Kidney (tissue), 14 donors: ENCODE results near the gene RBM15B. TPM values are rescaled to one million over a fixed set of nuclear protein-coding genes. Genes with fewer than 3 reads are reported as not detected.
A peak's percentile ranks its signal among the peaks of the same experiment; 100 is the strongest.

ENCODE experiments used
- DNase-seq, 5 donors: peaks; one replicate each; pipeline ENCODE4 v3.0.0-alpha.2; 2013 to 2020
- FAIRE-seq: peaks from 2 replicates; lab custom pipeline; 2012; peaks lifted over from hg19 to GRCh38; lab: Jason Lieb, UNC
- H3K27ac ChIP-seq, 2 donors: one replicate each; pipeline ENCODE4 v1.7.0; 2013; ENCODE audit warnings: low read depth in 2 of 2, low read length in 2 of 2, inconsistent platforms in 1 of 2
- H3K27me3 ChIP-seq: one replicate; pipeline ENCODE4 v1.7.1; 2013; ENCODE audit warnings: low read length, inconsistent platforms; ENCODE audit not compliant: control insufficient read depth, insufficient read depth
- H3K36me3 ChIP-seq, 3 donors: one replicate each; pipeline versions ENCODE4 v1.7.0 to v1.7.1; 2013; ENCODE audit warnings: low read length in 3 of 3, control low read depth in 1 of 3, inconsistent platforms in 1 of 3; ENCODE audit not compliant: insufficient read depth in 3 of 3, control insufficient read depth in 2 of 3
- H3K4me1 ChIP-seq, 3 donors: one replicate each; pipeline versions ENCODE4 v1.7.0 to v1.7.1; 2013; ENCODE audit warnings: low read length in 3 of 3, inconsistent platforms in 1 of 3, low read depth in 1 of 3; ENCODE audit not compliant: control insufficient read depth in 2 of 3, insufficient read depth in 2 of 3
- H3K4me3 ChIP-seq, 3 donors: one replicate each; pipeline versions ENCODE4 v1.7.0 to v1.8.1; 2013; ENCODE audit warnings: low read length in 3 of 3, control low read depth in 1 of 3, inconsistent platforms in 1 of 3
- H3K9ac ChIP-seq, 3 donors: one replicate each; pipeline versions ENCODE4 v1.7.0 to v1.7.1; 2013; ENCODE audit warnings: low read length in 3 of 3, control low read depth in 1 of 3, inconsistent platforms in 1 of 3
- H3K9me3 ChIP-seq, 3 donors: one replicate each; pipeline versions ENCODE4 v1.7.0 to v1.7.1; 2013; ENCODE audit warnings: low read length in 3 of 3, control low read depth in 1 of 3, inconsistent platforms in 1 of 3; ENCODE audit not compliant: control insufficient read depth in 2 of 3, insufficient read depth in 1 of 3
- intact Hi-C: fragments of 100-400 bp; cut with DNase I; formaldehyde crosslinking; loops from one replicate; pipeline ENCODE4 v1.11.1; 2022
- polyA plus RNA-seq: library from polyadenylated mRNA; stranded (reverse); fragments of 350-450 nt; fragmentation: Illumina TruSeq; extraction: RNeasy Lipid Tissue Mini Kit (QIAGEN cat#74804); gene quantifications from one replicate; pipeline ENCODE4 v1.2.3, GENCODE V29; 2014; ENCODE audit warnings: low read depth, low replicate concordance; ENCODE audit not compliant: insufficient read depth
- total RNA-seq: library from RNA; stranded (reverse); fragmentation: NEBNext Ultra II Directional; extraction: Animal tissue kit (Norgen Biotek cat#: 25700); gene quantifications from one replicate; pipeline ENCODE4 v1.2.1, GENCODE V29; 2021
- TF ChIP-seq, protein P1 (sequence below): IDR thresholded peaks from 3 replicates; pipeline ENCODE4 v1.5.1; 2012; ENCODE audit warnings: mild to moderate bottlenecking, moderate library complexity, borderline replicate concordance; ENCODE audit not compliant: insufficient read depth; ENCODE audit errors: extremely low read depth
- donor health status: control.
- donor health status: control.
- donor health status: control.
- donor health status: control.
- donor health status: control.
- donor health status: DM: yes; HTN: yes; CAD: no.
- donor health status: Normal renal cell carcinoma (clear cell type).

Gene RBM15B
- total and polyA plus RNA-seq, 2 donors from 2014 or later = 9.8 to 28.0 TPM

DNA sequence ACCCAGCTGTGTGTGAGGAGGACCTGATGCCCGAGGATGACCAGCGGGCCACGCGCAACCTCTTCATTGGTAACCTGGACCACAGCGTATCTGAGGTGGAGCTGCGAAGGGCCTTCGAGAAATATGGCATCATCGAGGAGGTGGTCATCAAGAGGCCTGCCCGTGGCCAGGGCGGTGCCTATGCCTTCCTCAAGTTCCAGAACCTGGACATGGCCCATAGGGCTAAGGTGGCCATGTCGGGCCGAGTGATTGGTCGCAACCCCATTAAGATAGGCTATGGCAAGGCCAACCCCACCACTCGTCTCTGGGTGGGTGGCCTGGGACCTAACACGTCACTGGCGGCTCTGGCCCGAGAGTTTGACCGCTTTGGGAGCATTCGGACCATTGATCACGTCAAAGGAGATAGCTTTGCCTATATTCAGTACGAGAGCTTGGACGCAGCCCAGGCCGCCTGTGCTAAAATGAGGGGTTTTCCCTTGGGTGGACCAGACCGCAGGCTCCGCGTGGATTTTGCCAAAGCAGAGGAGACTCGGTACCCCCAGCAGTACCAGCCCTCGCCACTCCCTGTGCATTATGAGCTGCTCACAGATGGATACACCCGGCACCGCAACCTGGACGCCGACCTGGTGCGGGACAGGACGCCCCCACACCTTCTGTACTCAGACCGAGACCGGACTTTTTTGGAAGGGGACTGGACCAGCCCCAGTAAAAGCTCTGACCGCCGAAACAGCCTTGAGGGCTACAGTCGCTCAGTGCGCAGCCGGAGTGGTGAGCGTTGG lies 1.5 kb downstream of the RBM15B start:
- peak overlapping the region in 1 of 2 donors; percentile 67 for H3K27ac ChIP-seq
- intact Hi-C loops = no loop called here
- H3K27me3 ChIP-seq = no peaks in the 10 kb centered on the region
- FAIRE-seq (no peak), DNase-seq (peak in 2 of 5 donors; percentile 64 to 78)
- H3K4me3 ChIP-seq = peak overlapping the region; percentile 5 to 64 (median 44)
- TF ChIP-seq, protein P1, sequence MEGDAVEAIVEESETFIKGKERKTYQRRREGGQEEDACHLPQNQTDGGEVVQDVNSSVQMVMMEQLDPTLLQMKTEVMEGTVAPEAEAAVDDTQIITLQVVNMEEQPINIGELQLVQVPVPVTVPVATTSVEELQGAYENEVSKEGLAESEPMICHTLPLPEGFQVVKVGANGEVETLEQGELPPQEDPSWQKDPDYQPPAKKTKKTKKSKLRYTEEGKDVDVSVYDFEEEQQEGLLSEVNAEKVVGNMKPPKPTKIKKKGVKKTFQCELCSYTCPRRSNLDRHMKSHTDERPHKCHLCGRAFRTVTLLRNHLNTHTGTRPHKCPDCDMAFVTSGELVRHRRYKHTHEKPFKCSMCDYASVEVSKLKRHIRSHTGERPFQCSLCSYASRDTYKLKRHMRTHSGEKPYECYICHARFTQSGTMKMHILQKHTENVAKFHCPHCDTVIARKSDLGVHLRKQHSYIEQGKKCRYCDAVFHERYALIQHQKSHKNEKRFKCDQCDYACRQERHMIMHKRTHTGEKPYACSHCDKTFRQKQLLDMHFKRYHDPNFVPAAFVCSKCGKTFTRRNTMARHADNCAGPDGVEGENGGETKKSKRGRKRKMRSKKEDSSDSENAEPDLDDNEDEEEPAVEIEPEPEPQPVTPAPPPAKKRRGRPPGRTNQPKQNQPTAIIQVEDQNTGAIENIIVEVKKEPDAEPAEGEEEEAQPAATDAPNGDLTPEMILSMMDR = no peak
- peaks cover 0 to 30% (median 15%) of the 10 kb centered on the region in 3 donors for H3K4me1 ChIP-seq
- no peak overlapping the region for H3K9ac ChIP-seq
- no peaks in the 10 kb centered on the region for H3K9me3 ChIP-seq
- peaks cover 7 to 37% (median 20%) of the 10 kb centered on the region in 3 donors for H3K36me3 ChIP-seq

DNA sequence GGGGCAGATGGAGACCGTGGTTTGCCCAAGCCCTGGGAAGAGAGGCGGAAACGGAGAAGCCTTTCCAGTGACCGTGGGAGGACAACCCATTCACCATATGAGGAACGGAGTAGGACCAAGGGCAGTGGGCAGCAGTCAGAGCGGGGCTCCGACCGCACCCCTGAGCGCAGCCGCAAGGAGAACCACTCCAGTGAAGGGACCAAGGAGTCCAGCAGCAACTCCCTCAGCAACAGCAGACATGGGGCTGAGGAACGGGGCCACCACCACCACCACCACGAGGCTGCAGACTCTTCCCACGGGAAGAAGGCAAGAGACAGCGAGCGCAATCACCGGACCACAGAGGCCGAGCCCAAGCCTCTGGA lies 2.0 kb downstream of the RBM15B start:
- Histone ChIP-seq H3K27ac (no peak overlapping the region), H3K4me3 (no peak overlapping the region), H3K36me3 (peaks cover 7 to 35% (median 16%) of the 10 kb centered on the region in 3 donors), H3K9ac (no peak overlapping the region), H3K9me3 (no peaks in the 10 kb centered on the region), H3K27me3 (no peaks in the 10 kb centered on the region), H3K4me1 (peaks cover 0 to 26% (median 15%) of the 10 kb centered on the region in 3 donors)
- FAIRE-seq (no peak), DNase-seq (no peak)
- TF ChIP-seq, protein P1 = no peak
- intact Hi-C loops = no loop called here

DNA sequence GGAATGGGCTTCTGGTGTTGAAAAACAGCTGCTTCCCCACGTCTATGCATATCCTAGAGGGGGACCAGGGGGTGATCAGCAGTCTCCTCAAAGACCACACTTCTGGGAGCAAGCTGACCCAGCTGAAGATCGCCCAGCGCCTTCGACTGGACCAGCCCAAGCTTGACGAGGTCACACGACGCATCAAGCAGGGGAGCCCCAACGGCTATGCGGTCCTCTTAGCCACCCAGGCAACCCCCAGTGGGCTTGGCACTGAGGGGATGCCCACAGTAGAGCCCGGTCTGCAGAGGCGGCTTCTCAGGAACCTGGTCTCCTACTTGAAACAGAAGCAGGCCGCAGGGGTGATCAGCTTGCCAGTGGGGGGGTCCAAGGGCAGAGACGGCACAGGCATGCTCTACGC lies 2.5 kb downstream of the RBM15B start:
- Histone ChIP-seq H3K9ac (no peak overlapping the region), H3K36me3 (peaks cover 9 to 34% (median 14%) of the 10 kb centered on the region in 3 donors), H3K27me3 (no peaks in the 10 kb centered on the region), H3K4me1 (peaks cover 0 to 26% (median 15%) of the 10 kb centered on the region in 3 donors), H3K4me3 (no peak overlapping the region), H3K27ac (no peak overlapping the region), H3K9me3 (no peaks in the 10 kb centered on the region)
- no peak for DNase-seq
- intact Hi-C loops = no loop called here
- FAIRE-seq = no peak
- TF ChIP-seq, protein P1 = no peak
